ENCODE results near the gene GRIA2. TPM values are rescaled to one million over a fixed set of nuclear protein-coding genes. Genes with fewer than 3 reads are reported as not detected.

Gene GRIA2
- total RNA-seq, 2 donors from 2014 or later, result 0.91 to 5.1 TPM

DNA sequence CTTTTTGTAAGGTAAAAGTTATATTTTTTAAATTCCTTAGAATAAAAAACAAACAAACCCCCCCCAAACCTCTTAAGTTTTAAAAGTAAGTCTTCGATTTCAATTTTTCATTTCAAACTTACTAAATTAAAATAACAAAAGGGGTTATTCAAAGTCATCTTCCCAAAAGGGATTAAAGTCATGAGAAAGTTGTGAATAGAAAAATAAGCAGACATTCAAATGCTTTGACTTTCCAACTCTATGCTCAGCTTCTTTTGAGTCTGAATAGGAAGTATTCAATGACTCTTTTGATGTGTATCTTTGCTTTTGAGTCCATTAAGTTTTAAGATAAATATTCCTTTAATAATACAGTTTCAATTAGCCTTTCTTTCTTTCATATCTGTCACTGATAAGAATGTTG is 138.3 kb downstream of the GRIA2 start:
- no peak overlapping the region for H3K4me3 ChIP-seq
- H3K27ac ChIP-seq, result no peak overlapping the region
- TF ChIP-seq, protein P1, sequence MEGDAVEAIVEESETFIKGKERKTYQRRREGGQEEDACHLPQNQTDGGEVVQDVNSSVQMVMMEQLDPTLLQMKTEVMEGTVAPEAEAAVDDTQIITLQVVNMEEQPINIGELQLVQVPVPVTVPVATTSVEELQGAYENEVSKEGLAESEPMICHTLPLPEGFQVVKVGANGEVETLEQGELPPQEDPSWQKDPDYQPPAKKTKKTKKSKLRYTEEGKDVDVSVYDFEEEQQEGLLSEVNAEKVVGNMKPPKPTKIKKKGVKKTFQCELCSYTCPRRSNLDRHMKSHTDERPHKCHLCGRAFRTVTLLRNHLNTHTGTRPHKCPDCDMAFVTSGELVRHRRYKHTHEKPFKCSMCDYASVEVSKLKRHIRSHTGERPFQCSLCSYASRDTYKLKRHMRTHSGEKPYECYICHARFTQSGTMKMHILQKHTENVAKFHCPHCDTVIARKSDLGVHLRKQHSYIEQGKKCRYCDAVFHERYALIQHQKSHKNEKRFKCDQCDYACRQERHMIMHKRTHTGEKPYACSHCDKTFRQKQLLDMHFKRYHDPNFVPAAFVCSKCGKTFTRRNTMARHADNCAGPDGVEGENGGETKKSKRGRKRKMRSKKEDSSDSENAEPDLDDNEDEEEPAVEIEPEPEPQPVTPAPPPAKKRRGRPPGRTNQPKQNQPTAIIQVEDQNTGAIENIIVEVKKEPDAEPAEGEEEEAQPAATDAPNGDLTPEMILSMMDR (IDR thresholded peaks at IDR 0.05), result no peak
- TF ChIP-seq POLR2A (IDR thresholded peaks at IDR 0.05) (no peak), POLR2AphosphoS5 (IDR thresholded peaks at IDR 0.05) (no peak)
- no peaks in the 10 kb centered on the region for H3K36me3 ChIP-seq
- H3K9me3 ChIP-seq, result no peaks in the 10 kb centered on the region
- no peaks in the 10 kb centered on the region for H3K27me3 ChIP-seq (replicated peaks; ENCODE audit: insufficient read depth)
- no peak for DNase-seq (ENCODE audit: low spot score)
- no peaks in the 10 kb centered on the region for H3K4me1 ChIP-seq (replicated peaks)
- intact Hi-C loops (cut with DNase I), result no loop called here
- 9% methylated on average over 1 of the region's 1 CpG for WGBS

DNA sequence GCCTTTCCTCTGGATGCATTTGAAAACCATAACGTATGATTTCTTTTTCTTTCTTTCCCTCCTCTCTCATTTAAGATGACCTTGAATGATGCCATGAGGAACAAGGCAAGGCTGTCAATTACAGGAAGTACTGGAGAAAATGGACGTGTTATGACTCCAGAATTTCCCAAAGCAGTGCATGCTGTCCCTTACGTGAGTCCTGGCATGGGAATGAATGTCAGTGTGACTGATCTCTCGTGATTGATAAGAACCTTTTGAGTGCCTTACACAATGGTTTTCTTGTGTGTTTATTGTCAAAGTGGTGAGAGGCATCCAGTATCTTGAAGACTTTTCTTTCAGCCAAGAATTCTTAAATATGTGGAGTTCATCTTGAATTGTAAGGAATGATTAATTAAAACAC is 142.8 kb downstream of the GRIA2 start:
- Histone ChIP-seq H3K4me3 (no peak overlapping the region), H3K9me3 (no peaks in the 10 kb centered on the region), H3K27ac (no peak overlapping the region), H3K27me3 (replicated peaks; ENCODE audit: insufficient read depth) (no peaks in the 10 kb centered on the region), H3K4me1 (replicated peaks) (no peaks in the 10 kb centered on the region), H3K36me3 (no peaks in the 10 kb centered on the region)
- TF ChIP-seq, protein P1 (IDR thresholded peaks at IDR 0.05), result no peak
- TF ChIP-seq POLR2A (IDR thresholded peaks at IDR 0.05), result no peak
- TF ChIP-seq POLR2AphosphoS5 (IDR thresholded peaks at IDR 0.05), result no peak
- no peak for DNase-seq (ENCODE audit: low spot score)
- WGBS, result 36% methylated on average over 4 of the region's 4 CpGs
- intact Hi-C loops (cut with DNase I), result no loop called here

DNA sequence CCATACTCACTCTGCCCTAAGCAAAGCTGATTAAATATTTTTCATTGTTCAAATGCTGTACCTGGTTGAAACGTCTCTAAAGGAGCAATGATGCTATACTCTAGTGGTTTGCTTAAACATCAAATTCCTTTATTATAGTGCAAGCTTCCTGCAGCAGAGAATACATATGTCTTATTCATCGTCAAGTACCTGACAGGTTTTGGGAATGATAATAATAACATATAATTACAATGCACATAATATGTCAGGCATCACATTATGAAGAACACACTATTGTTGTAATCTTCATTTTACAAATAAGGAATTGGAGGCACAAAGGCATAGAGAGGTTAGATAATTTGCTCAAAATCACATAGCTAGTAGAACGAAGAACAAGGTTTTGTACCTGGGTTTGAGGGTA is 151.6 kb downstream of the GRIA2 start:
- Histone ChIP-seq H3K27me3 (replicated peaks; ENCODE audit: insufficient read depth) (no peaks in the 10 kb centered on the region), H3K4me3 (no peak overlapping the region), H3K9me3 (no peaks in the 10 kb centered on the region), H3K4me1 (replicated peaks) (no peaks in the 10 kb centered on the region), H3K27ac (no peak overlapping the region), H3K36me3 (no peaks in the 10 kb centered on the region)
- intact Hi-C loops (cut with DNase I), result no loop called here
- DNase-seq (ENCODE audit: low spot score), result no peak
- TF ChIP-seq POLR2A (IDR thresholded peaks at IDR 0.05) (no peak), POLR2AphosphoS5 (IDR thresholded peaks at IDR 0.05) (no peak)
- TF ChIP-seq, protein P1 (IDR thresholded peaks at IDR 0.05), result no peak
- 75% methylated on average over 3 of the region's 3 CpGs for WGBS

DNA sequence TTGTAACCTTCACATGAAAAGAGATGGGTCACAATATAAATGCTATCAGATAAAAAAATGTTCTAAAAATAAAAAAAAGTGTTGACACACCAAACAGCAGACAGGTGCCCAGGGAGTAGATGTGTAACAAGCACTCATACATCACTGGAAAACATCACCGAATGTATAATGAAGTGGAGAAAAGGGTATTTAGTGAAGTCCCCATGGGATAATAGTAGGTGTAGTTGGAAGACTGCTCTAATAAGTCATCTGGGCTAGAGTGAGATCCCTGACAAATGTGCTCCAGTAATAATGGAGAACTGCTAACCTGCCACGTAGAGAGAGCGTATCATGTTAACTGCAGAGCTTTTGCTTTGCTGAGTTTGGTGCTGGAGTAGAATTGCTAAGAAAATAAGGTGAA is 152.0 kb downstream of the GRIA2 start:
- 92% methylated on average over 3 of the region's 3 CpGs for WGBS
- Histone ChIP-seq H3K36me3 (no peaks in the 10 kb centered on the region), H3K4me3 (no peak overlapping the region), H3K27ac (no peak overlapping the region), H3K9me3 (no peaks in the 10 kb centered on the region), H3K4me1 (replicated peaks) (no peaks in the 10 kb centered on the region), H3K27me3 (replicated peaks; ENCODE audit: insufficient read depth) (no peaks in the 10 kb centered on the region)
- no peak for DNase-seq (ENCODE audit: low spot score)
- intact Hi-C loops (cut with DNase I), result no loop called here
- TF ChIP-seq, protein P1 (IDR thresholded peaks at IDR 0.05), result no peak
- TF ChIP-seq POLR2AphosphoS5 (IDR thresholded peaks at IDR 0.05) (no peak), POLR2A (IDR thresholded peaks at IDR 0.05) (no peak)

DNA sequence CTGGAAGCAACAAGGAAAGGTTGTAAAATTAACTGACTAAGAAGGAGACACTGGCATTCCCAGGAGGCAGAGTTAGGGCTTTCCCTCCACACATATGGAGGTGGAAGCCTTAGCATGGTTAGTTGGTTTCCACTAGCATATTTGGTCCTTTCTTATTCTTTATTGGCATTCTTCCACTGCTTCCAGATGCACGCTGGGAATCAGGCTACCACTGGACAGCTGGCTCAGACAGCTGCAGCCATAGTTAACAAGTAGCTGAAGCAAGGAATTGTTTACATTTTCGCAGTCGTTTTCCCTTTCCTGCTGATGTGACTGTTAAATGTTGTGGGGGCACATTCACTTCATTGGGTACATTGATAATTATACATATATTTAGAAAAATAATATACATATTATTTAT is 169.2 kb downstream of the GRIA2 start:
- TF ChIP-seq, protein P1 (IDR thresholded peaks at IDR 0.05), result no peak
- TF ChIP-seq POLR2AphosphoS5 (IDR thresholded peaks at IDR 0.05), result no peak
- no peak for TF ChIP-seq POLR2A (IDR thresholded peaks at IDR 0.05)
- 45% methylated on average over 3 of the region's 3 CpGs for WGBS
- Histone ChIP-seq H3K4me1 (replicated peaks) (no peaks in the 10 kb centered on the region), H3K27ac (no peak overlapping the region), H3K27me3 (replicated peaks; ENCODE audit: insufficient read depth) (no peaks in the 10 kb centered on the region), H3K4me3 (no peak overlapping the region), H3K9me3 (no peaks in the 10 kb centered on the region), H3K36me3 (no peaks in the 10 kb centered on the region)
- no peak for DNase-seq (ENCODE audit: low spot score)
- intact Hi-C loops (cut with DNase I), result loop anchor here (1.0 kb wide), 1 partner anchor 7 kb away; no protein-coding TSS in a partner anchor
